COLO829 (cell line): ENCODE measurements around the gene NPIPB6.
"Not testable (repeated sequence)": the region's sequence is repeated elsewhere in the genome, so short reads cannot be mapped to it uniquely, and the experiment has no call there.

Experiments
- DNase-seq: peaks from one replicate; pipeline ENCODE4 v3.0.0; 2012; ENCODE audit warnings: low spot score

NPIPB6 gene

GRCh38 chr16:28363408-28363807 lies at the start of gene NPIPB6:
Gene NPIPB6, minus strand, starts transcription at chr16:28363508. Its CDS starts 686 bp downstream, at chr16:28362822.
- DNase-seq = not testable (repeated sequence)

GRCh38 chr16:28403220-28404072 lies 40.1 kb upstream of the NPIPB6 start, which contains the start of gene EIF3CL:
Gene EIF3CL, minus strand, starts transcription at chr16:28403841. Its CDS starts 223 bp downstream, at chr16:28403618.
- not testable (repeated sequence) for DNase-seq

- not testable (repeated sequence) for DNase-seq
Observed at GRCh38 chr16:28392054-28392453, 28.7 kb upstream of the NPIPB6 start.

GRCh38 chr16:28382177-28382867 lies 19.0 kb upstream of the NPIPB6 start:
- DNase-seq = not testable (repeated sequence)

GRCh38 chr16:28377822-28378221 lies 14.5 kb upstream of the NPIPB6 start:
- not testable (repeated sequence) for DNase-seq

GRCh38 chr16:28377108-28377625 lies 13.9 kb upstream of the NPIPB6 start:
- DNase-seq = not testable (repeated sequence)

GRCh38 chr16:28375115-28375514 lies 11.8 kb upstream of the NPIPB6 start:
- not testable (repeated sequence) for DNase-seq

- not testable (repeated sequence) for DNase-seq
Observed at GRCh38 chr16:28374281-28374680, 11.0 kb upstream of the NPIPB6 start.

- DNase-seq = not testable (repeated sequence)
Observed at GRCh38 chr16:28367926-28368325, 4.6 kb upstream of the NPIPB6 start.

GRCh38 chr16:28364268-28365173 lies 1.2 kb upstream of the NPIPB6 start:
- not testable (repeated sequence) for DNase-seq

GRCh38 chr16:28362600-28362999 lies 708 bp downstream of the NPIPB6 start:
- DNase-seq = not testable (repeated sequence)

GRCh38 chr16:28338230-28338629 lies 25.1 kb downstream of the NPIPB6 start:
- not testable (repeated sequence) for DNase-seq

- DNase-seq = not testable (repeated sequence)
Observed at GRCh38 chr16:28336940-28337710, 26.2 kb downstream of the NPIPB6 start.

- DNase-seq = not testable (repeated sequence)
Observed at GRCh38 chr16:28335678-28336077, 27.6 kb downstream of the NPIPB6 start.

- DNase-seq = not testable (repeated sequence)
Observed at GRCh38 chr16:28332632-28333031, 30.7 kb downstream of the NPIPB6 start.

GRCh38 chr16:28330981-28331380 lies 32.3 kb downstream of the NPIPB6 start:
- DNase-seq = not testable (repeated sequence)

GRCh38 chr16:28330232-28330631 lies 33.1 kb downstream of the NPIPB6 start:
- not testable (repeated sequence) for DNase-seq

GRCh38 chr16:28326881-28327610 lies 36.3 kb downstream of the NPIPB6 start:
- DNase-seq = peak; percentile 52

GRCh38 chr16:28324887-28325279 lies 38.4 kb downstream of the NPIPB6 start:
- no peak for DNase-seq
